MCF 10A (cell line): ENCODE results near the gene SAMD4A. TPM values are rescaled to one million over a fixed set of nuclear protein-coding genes. Genes with fewer than 3 reads are reported as not detected.

ENCODE experiments used
- BruUV-seq: library from RNA; stranded (reverse); fragments of 400-500 nt; replicated peaks from 2 replicates; lab custom pipeline; 2021; lab: Mats Ljungman, UMichigan
- CTCF ChIA-PET: fragments of 300-600 bp; sonication (Branson Sonifier 250); formaldehyde crosslinking; extraction: SDS; loops from one replicate; lab custom pipeline; 2021; ENCODE audit warnings: antibody characterized with exemption, inconsistent platforms; lab: Yijun Ruan, JAX
- POLR2A ChIA-PET: fragments of 300-600, 350-650 bp; sonication (Branson Sonifier 250); formaldehyde crosslinking; extraction: SDS; loops from one replicate; lab custom pipeline; 2020; ENCODE audit warnings: antibody characterized with exemption, inconsistent platforms; lab: Yijun Ruan, JAX
- DNase-seq: peaks from one replicate; pipeline ENCODE4 v3.0.0-alpha.2; 2018; ENCODE audit not compliant: unreplicated experiment
- H3K27ac Mint-ChIP-seq: one replicate; pipeline ENCODE4 v1.8.0; 2022; ENCODE audit warnings: mild to moderate bottlenecking, low read depth, mixed read lengths; ENCODE audit not compliant: unreplicated experiment
- H3K27me3 Mint-ChIP-seq: one replicate; pipeline ENCODE4 v1.8.0; 2022; ENCODE audit warnings: mixed read lengths; ENCODE audit not compliant: insufficient read depth, unreplicated experiment
- H3K36me3 Mint-ChIP-seq: one replicate; pipeline ENCODE4 v1.8.0; 2022; ENCODE audit warnings: mild to moderate bottlenecking, moderate library complexity, mixed read lengths; ENCODE audit not compliant: insufficient read depth, unreplicated experiment
- H3K4me1 Mint-ChIP-seq: one replicate; pipeline ENCODE4 v1.8.0; 2022; ENCODE audit warnings: mixed read lengths; ENCODE audit not compliant: insufficient read depth, unreplicated experiment
- H3K4me3 Mint-ChIP-seq: one replicate; pipeline ENCODE4 v1.8.0; 2022; ENCODE audit warnings: mild to moderate bottlenecking, moderate library complexity, mixed read lengths; ENCODE audit not compliant: unreplicated experiment
- H3K9me3 Mint-ChIP-seq: one replicate; pipeline ENCODE4 v1.8.0; 2022; ENCODE audit warnings: mixed read lengths; ENCODE audit not compliant: unreplicated experiment
- intact Hi-C: fragments of 100-400 bp; cut with micrococcal nuclease; formaldehyde crosslinking; loops from 2 replicates; pipeline ENCODE4 v1.14.1; 2022
- total RNA-seq: library from RNA; stranded (reverse); gene quantifications from 2 replicates; pipeline ENCODE4 v1.2.3, GENCODE V29; 2022
- TF ChIP-seq, protein P1 (sequence below): fragments of 200-600 bp; IDR thresholded peaks from one replicate; pipeline ENCODE4 v1.8.0; 2022; ENCODE audit warnings: antibody characterized with exemption, mild to moderate bottlenecking; ENCODE audit not compliant: unreplicated experiment

Gene SAMD4A
- total RNA-seq, 1 experiment from 2014 or later: 63.5 TPM

DNA sequence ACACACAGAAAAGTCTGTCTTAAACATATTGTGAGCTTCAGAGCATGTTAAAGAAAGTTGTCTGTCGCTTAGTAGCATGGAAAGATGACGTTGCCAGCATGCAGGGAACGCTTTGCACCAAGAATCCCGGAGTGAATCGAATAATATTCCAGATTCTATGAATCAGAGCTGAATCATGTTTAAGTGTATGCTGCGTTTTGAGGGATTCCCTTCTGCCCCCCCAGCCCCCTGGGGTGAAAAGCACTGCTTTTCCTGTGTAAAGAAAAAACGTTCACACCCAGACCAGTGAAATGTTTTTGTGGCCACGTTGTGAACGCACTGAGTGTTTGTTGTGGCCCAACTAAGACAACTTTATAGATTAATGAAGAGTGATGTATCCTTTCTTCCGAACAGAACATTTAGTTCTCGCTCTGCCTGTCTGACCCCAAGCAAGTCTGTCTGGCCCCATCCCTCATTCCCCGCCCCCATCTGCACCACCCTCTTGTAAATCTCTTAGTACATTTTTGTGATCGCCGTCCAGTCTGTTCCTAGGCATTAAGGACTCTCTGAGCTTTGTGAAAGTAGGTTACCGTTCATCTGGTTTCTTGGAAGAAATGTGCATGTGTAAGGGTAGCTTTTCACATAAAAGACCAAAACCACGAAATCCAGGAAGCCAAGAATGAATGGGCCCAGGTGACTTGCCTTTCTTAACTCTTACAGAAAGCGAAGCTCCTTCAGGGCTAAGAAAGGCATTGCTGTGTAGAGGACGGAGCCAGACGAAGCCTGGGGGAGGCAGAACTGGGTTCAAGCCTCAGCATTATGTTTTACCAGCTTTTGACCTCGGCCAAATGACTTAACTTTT, 103.0 kb downstream of the SAMD4A start:
- TSS peak; percentile 32 for BruUV-seq
- intact Hi-C loops: no loop called here
- peak; percentile 74 for DNase-seq
- Mint-ChIP-seq H3K9me3 (no peaks in the 10 kb centered on the region), H3K36me3 (no peaks in the 10 kb centered on the region), H3K4me1 (peaks cover 53% of the 10 kb centered on the region), H3K4me3 (peak overlapping the region; percentile 69), H3K27ac (peak overlapping the region; percentile 96), H3K27me3 (no peaks in the 10 kb centered on the region)
- TF ChIP-seq, protein P1, sequence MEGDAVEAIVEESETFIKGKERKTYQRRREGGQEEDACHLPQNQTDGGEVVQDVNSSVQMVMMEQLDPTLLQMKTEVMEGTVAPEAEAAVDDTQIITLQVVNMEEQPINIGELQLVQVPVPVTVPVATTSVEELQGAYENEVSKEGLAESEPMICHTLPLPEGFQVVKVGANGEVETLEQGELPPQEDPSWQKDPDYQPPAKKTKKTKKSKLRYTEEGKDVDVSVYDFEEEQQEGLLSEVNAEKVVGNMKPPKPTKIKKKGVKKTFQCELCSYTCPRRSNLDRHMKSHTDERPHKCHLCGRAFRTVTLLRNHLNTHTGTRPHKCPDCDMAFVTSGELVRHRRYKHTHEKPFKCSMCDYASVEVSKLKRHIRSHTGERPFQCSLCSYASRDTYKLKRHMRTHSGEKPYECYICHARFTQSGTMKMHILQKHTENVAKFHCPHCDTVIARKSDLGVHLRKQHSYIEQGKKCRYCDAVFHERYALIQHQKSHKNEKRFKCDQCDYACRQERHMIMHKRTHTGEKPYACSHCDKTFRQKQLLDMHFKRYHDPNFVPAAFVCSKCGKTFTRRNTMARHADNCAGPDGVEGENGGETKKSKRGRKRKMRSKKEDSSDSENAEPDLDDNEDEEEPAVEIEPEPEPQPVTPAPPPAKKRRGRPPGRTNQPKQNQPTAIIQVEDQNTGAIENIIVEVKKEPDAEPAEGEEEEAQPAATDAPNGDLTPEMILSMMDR: no peak
- ChIA-PET POLR2A (interaction anchor here (0.5 to 4.2 kb wide), 19 partner anchors 9 to 1329 kb away, joined by 3 to 42 read pairs (median 4); no protein-coding TSS in a partner anchor), CTCF (interaction anchor here (1.1 to 2.2 kb wide), 7 partner anchors 10 to 106 kb away, joined by 3 to 11 read pairs (median 5); no protein-coding TSS in a partner anchor)

DNA sequence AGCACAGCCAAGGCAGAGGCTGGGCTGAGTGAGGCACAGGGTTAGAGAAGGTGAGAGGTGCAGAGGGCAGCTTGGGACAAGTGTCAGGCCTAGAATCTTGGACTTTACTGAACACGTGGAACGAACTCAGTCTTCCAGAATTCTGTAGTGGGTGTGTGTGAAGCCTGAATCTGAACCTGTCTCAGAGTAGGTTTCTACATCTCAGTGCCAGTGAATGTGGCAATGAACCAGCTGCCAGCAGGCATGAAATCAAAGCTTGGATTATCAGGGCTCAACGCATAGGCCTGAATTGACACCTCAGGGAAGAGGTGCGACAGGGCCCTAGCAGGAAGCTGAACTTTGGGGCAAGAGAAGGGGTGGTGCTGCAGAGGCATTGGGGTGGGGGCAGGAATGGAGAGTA, 104.6 kb downstream of the SAMD4A start:
- intact Hi-C loops: no loop called here
- BruUV-seq: no TSS peak
- Mint-ChIP-seq H3K27ac (peak overlapping the region; percentile 96), H3K4me1 (peaks cover 41% of the 10 kb centered on the region), H3K4me3 (no peak overlapping the region), H3K27me3 (no peaks in the 10 kb centered on the region), H3K36me3 (no peaks in the 10 kb centered on the region), H3K9me3 (no peaks in the 10 kb centered on the region)
- no peak for DNase-seq
- ChIA-PET CTCF (interaction anchor here (0.9 to 2.8 kb wide), 3 partner anchors 19 to 105 kb away, joined by 3 to 8 read pairs (median 3); no protein-coding TSS in a partner anchor), POLR2A (interaction anchor here (0.9 to 4.2 kb wide), 6 partner anchors 8 to 106 kb away, joined by 3 to 42 read pairs (median 9); no protein-coding TSS in a partner anchor)
- TF ChIP-seq, protein P1: no peak

DNA sequence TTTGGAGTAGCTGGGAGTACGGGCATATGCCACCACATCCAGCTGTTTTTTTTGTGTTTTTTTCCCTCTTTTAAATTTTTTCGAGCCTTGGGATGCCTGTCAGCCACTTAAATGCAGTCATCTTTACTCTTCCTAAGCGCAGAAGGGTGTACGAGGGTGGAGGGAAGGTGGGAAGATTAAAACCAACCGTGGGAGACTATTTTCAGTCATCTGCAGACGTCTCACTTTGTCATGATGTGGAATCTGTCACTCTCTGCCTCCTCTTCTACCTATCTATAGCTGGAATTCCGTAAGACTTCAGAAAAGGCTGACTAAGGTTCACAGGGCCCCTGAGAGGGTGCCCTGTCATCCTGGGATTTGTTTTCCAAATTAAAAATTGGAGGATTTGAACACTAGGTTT, 105.3 kb downstream of the SAMD4A start:
- peak overlapping the region; percentile 96 for H3K27ac Mint-ChIP-seq
- intact Hi-C loops: no loop called here
- no peak for DNase-seq
- TF ChIP-seq, protein P1: no peak
- H3K9me3 Mint-ChIP-seq: no peaks in the 10 kb centered on the region
- H3K4me1 Mint-ChIP-seq: peaks cover 47% of the 10 kb centered on the region
- H3K27me3 Mint-ChIP-seq: no peaks in the 10 kb centered on the region
- POLR2A ChIA-PET: interaction anchor here (1.2 to 4.2 kb wide), 4 partner anchors 9 to 20 kb away, joined by 3 to 42 read pairs (median 10); no protein-coding TSS in a partner anchor
- BruUV-seq: no TSS peak
- no peak overlapping the region for H3K4me3 Mint-ChIP-seq
- no peaks in the 10 kb centered on the region for H3K36me3 Mint-ChIP-seq
- CTCF ChIA-PET: interaction anchor here (1.2 to 2.8 kb wide), 2 partner anchors 19 to 103 kb away, joined by 4 to 8 read pairs; no protein-coding TSS in a partner anchor

DNA sequence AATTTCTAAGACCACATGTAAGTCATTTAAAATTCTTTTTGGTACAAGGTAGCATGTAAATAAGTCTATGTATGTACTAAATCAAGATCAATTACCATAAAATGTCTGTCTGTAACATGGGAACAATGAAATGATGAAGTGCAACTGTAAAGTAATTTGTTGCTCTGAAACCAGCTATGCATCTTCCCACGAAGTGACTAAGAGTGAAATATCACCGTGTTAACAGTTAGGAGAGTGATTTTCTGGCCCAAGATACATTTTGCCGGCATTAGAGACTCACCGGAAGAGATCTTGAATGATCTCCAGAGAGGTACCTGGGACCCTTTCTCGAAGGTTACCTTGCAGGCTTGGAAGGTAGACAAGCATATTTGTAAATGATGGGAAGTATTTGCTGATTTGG, 105.8 kb downstream of the SAMD4A start:
- CTCF ChIA-PET: interaction anchor here (1.2 to 2.8 kb wide), 2 partner anchors 18 to 104 kb away, joined by 4 to 8 read pairs; no protein-coding TSS in a partner anchor
- no peaks in the 10 kb centered on the region for H3K9me3 Mint-ChIP-seq
- no peak for DNase-seq
- no peaks in the 10 kb centered on the region for H3K36me3 Mint-ChIP-seq
- H3K27ac Mint-ChIP-seq: no peak overlapping the region
- intact Hi-C loops: no loop called here
- H3K4me3 Mint-ChIP-seq: no peak overlapping the region
- TF ChIP-seq, protein P1: no peak
- no TSS peak for BruUV-seq
- peaks cover 48% of the 10 kb centered on the region for H3K4me1 Mint-ChIP-seq
- no peaks in the 10 kb centered on the region for H3K27me3 Mint-ChIP-seq
- POLR2A ChIA-PET: interaction anchor here (1.2 to 3.1 kb wide), 4 partner anchors 9 to 104 kb away, joined by 3 to 13 read pairs (median 4); no protein-coding TSS in a partner anchor
